ENCODE data around the gene VHLL.
A peak's percentile ranks its signal among the peaks of the same experiment; 100 is the strongest.
"Not testable (repeated sequence)": the region's sequence is repeated elsewhere in the genome, so short reads cannot be mapped to it uniquely, and the experiment has no call there.

VHLL gene

GRCh38 chr1:156298852-156299357 lies at the start of gene VHLL:
VHLL (minus strand) TSS chr1:156299307; CDS start chr1:156299189, 118 bp downstream.
- no peak for DNase-seq (ENCODE audit: low read depth, low spot score)

- DNase-seq (ENCODE audit: low read depth, low spot score) = no peak
Observed at GRCh38 chr1:156347331-156347730, 48.2 kb upstream of the VHLL start.

- no peak for DNase-seq (ENCODE audit: low read depth, low spot score)
Observed at GRCh38 chr1:156346636-156347035, 47.5 kb upstream of the VHLL start.

GRCh38 chr1:156346035-156346434 lies 46.9 kb upstream of the VHLL start:
- not testable (repeated sequence) for DNase-seq (ENCODE audit: low read depth, low spot score)

GRCh38 chr1:156344409-156344808 lies 45.3 kb upstream of the VHLL start:
- DNase-seq (ENCODE audit: low read depth, low spot score) = no peak

GRCh38 chr1:156342166-156342955 lies 43.3 kb upstream of the VHLL start:
- DNase-seq (ENCODE audit: low read depth, low spot score) = no peak

- peak; percentile 100 for DNase-seq (ENCODE audit: low read depth, low spot score)
Observed at GRCh38 chr1:156338180-156338976, 39.3 kb upstream of the VHLL start, which contains the start of the genes CCT3 and TSACC. CCT3 (minus strand) TSS chr1:156338292; CDS start chr1:156338184, 108 bp downstream. TSACC (plus strand) TSS chr1:156338526; CDS start chr1:156339758, 1,232 bp downstream.

- no peak for DNase-seq (ENCODE audit: low read depth, low spot score)
Observed at GRCh38 chr1:156337888-156338179, 38.7 kb upstream of the VHLL start.

GRCh38 chr1:156337052-156337887 lies 38.2 kb upstream of the VHLL start:
- no peak for DNase-seq (ENCODE audit: low read depth, low spot score)

- DNase-seq (ENCODE audit: low read depth, low spot score) = no peak
Observed at GRCh38 chr1:156336242-156336641, 37.1 kb upstream of the VHLL start.

- not testable (repeated sequence) for DNase-seq (ENCODE audit: low read depth, low spot score)
Observed at GRCh38 chr1:156323179-156323578, 24.1 kb upstream of the VHLL start.

- no peak for DNase-seq (ENCODE audit: low read depth, low spot score)
Observed at GRCh38 chr1:156320560-156320959, 21.5 kb upstream of the VHLL start.

- DNase-seq (ENCODE audit: low read depth, low spot score) = no peak
Observed at GRCh38 chr1:156319664-156320063, 20.6 kb upstream of the VHLL start.

- DNase-seq (ENCODE audit: low read depth, low spot score) = no peak
Observed at GRCh38 chr1:156316909-156317308, 17.8 kb upstream of the VHLL start.

GRCh38 chr1:156310962-156311361 lies 11.9 kb upstream of the VHLL start:
- no peak for DNase-seq (ENCODE audit: low read depth, low spot score)

GRCh38 chr1:156308078-156308477 lies 9.0 kb upstream of the VHLL start:
- no peak for DNase-seq (ENCODE audit: low read depth, low spot score)

- DNase-seq (ENCODE audit: low read depth, low spot score) = no peak
Observed at GRCh38 chr1:156305215-156305614, 6.1 kb upstream of the VHLL start.

GRCh38 chr1:156303241-156303640 lies 4.1 kb upstream of the VHLL start:
- DNase-seq (ENCODE audit: low read depth, low spot score) = no peak

- DNase-seq (ENCODE audit: low read depth, low spot score) = no peak
Observed at GRCh38 chr1:156295391-156295947, 3.6 kb downstream of the VHLL start, which contains the start of gene GLMP. GLMP (minus strand) TSS chr1:156295679; CDS start chr1:156295645, 34 bp downstream.

GRCh38 chr1:156293895-156294294 lies 5.2 kb downstream of the VHLL start:
- DNase-seq (ENCODE audit: low read depth, low spot score) = no peak

- DNase-seq (ENCODE audit: low read depth, low spot score) = no peak
Observed at GRCh38 chr1:156293098-156293434, 6.0 kb downstream of the VHLL start.
